Stimulated activated memory B cell treated with anti-CD40 and anti-IgM and Interleukin-4, amounts not matched to agents 10 μg/mL and 1 μg/mL and 100 μg/mL, for 72 hours (primary cell): ENCODE measurements around the gene FGD3.

Source experiments
- ATAC-seq: fragments of 150-1000 bp; cut with Tn5 transposase; 2 replicates; pipeline ENCODE4 v1.10.0; 2021
- H3K27ac Mint-ChIP-seq: one replicate; pipeline ENCODE4 v1.8.0; 2022; ENCODE audit warnings: mild to moderate bottlenecking, mixed read lengths
- H3K27me3 Mint-ChIP-seq: one replicate; pipeline ENCODE4 v1.8.0; 2022; ENCODE audit warnings: mixed read lengths
- H3K36me3 Mint-ChIP-seq: one replicate; pipeline ENCODE4 v1.8.0; 2022; ENCODE audit warnings: mixed read lengths
- H3K4me1 Mint-ChIP-seq: one replicate; pipeline ENCODE4 v1.8.0; 2022; ENCODE audit warnings: mixed read lengths
- H3K4me3 Mint-ChIP-seq: one replicate; pipeline ENCODE4 v1.8.0; 2022; ENCODE audit warnings: mild to moderate bottlenecking, moderate library complexity, mixed read lengths
- H3K9me3 Mint-ChIP-seq: one replicate; pipeline ENCODE4 v1.8.0; 2022; ENCODE audit warnings: mixed read lengths

Gene FGD3

GRCh38 chr9:93022721-93023520, 75.6 kb downstream of the FGD3 start:
- Mint-ChIP-seq H3K4me3 (no peak overlapping the region), H3K9me3 (no peaks in the 10 kb centered on the region), H3K27me3 (no peaks in the 10 kb centered on the region), H3K27ac (peak overlapping the region; percentile 26), H3K4me1 (peaks cover 39% of the 10 kb centered on the region), H3K36me3 (peaks cover 55% of the 10 kb centered on the region)
- ATAC-seq = no peak

- H3K27me3 Mint-ChIP-seq = no peaks in the 10 kb centered on the region
- no peak overlapping the region for H3K4me3 Mint-ChIP-seq
- H3K9me3 Mint-ChIP-seq = no peaks in the 10 kb centered on the region
- peaks cover 55% of the 10 kb centered on the region for H3K36me3 Mint-ChIP-seq
- no peak for ATAC-seq
- peaks cover 45% of the 10 kb centered on the region for H3K4me1 Mint-ChIP-seq
- peak overlapping the region; percentile 26 for H3K27ac Mint-ChIP-seq
Measured at GRCh38 chr9:93023521-93023815, 76.1 kb downstream of the FGD3 start.

GRCh38 chr9:93024646-93024910, 77.3 kb downstream of the FGD3 start:
- Mint-ChIP-seq H3K27me3 (no peaks in the 10 kb centered on the region), H3K4me3 (no peak overlapping the region), H3K27ac (peak overlapping the region; percentile 59), H3K36me3 (peaks cover 49% of the 10 kb centered on the region), H3K9me3 (no peaks in the 10 kb centered on the region), H3K4me1 (peaks cover 55% of the 10 kb centered on the region)
- ATAC-seq = no peak

GRCh38 chr9:93024986-93025630, 77.8 kb downstream of the FGD3 start:
- Mint-ChIP-seq H3K27ac (peak overlapping the region; percentile 59), H3K9me3 (no peaks in the 10 kb centered on the region), H3K27me3 (no peaks in the 10 kb centered on the region), H3K4me1 (peaks cover 57% of the 10 kb centered on the region), H3K36me3 (peaks cover 51% of the 10 kb centered on the region), H3K4me3 (no peak overlapping the region)
- ATAC-seq = no peak

GRCh38 chr9:93025736-93026135, 78.4 kb downstream of the FGD3 start:
- Mint-ChIP-seq H3K4me1 (peaks cover 60% of the 10 kb centered on the region), H3K27me3 (no peaks in the 10 kb centered on the region), H3K9me3 (peaks cover 2% of the 10 kb centered on the region), H3K27ac (peak overlapping the region; percentile 59), H3K36me3 (peaks cover 57% of the 10 kb centered on the region), H3K4me3 (no peak overlapping the region)
- ATAC-seq = no peak

- Mint-ChIP-seq H3K27me3 (no peaks in the 10 kb centered on the region), H3K36me3 (peaks cover 65% of the 10 kb centered on the region), H3K9me3 (peaks cover 4% of the 10 kb centered on the region), H3K4me1 (peaks cover 68% of the 10 kb centered on the region), H3K27ac (peak overlapping the region; percentile 91), H3K4me3 (no peak overlapping the region)
- ATAC-seq = no peak
Measured at GRCh38 chr9:93026640-93027039, 79.3 kb downstream of the FGD3 start.

GRCh38 chr9:93027750-93028149, 80.4 kb downstream of the FGD3 start:
- ATAC-seq = no peak
- H3K9me3 Mint-ChIP-seq = peaks cover 4% of the 10 kb centered on the region
- no peak overlapping the region for H3K4me3 Mint-ChIP-seq
- H3K27ac Mint-ChIP-seq = peak overlapping the region; percentile 91
- no peaks in the 10 kb centered on the region for H3K27me3 Mint-ChIP-seq
- H3K36me3 Mint-ChIP-seq = peaks cover 66% of the 10 kb centered on the region
- H3K4me1 Mint-ChIP-seq = peaks cover 73% of the 10 kb centered on the region

- H3K36me3 Mint-ChIP-seq = peaks cover 66% of the 10 kb centered on the region
- no peaks in the 10 kb centered on the region for H3K27me3 Mint-ChIP-seq
- H3K4me1 Mint-ChIP-seq = peaks cover 74% of the 10 kb centered on the region
- ATAC-seq = peak; percentile 84
- H3K4me3 Mint-ChIP-seq = peak overlapping the region; percentile 63
- peak overlapping the region; percentile 91 for H3K27ac Mint-ChIP-seq
- H3K9me3 Mint-ChIP-seq = peaks cover 4% of the 10 kb centered on the region
Measured at GRCh38 chr9:93028448-93029006, 81.2 kb downstream of the FGD3 start.

- H3K27ac Mint-ChIP-seq = peak overlapping the region; percentile 39
- H3K4me1 Mint-ChIP-seq = peaks cover 71% of the 10 kb centered on the region
- no peaks in the 10 kb centered on the region for H3K27me3 Mint-ChIP-seq
- H3K36me3 Mint-ChIP-seq = peaks cover 58% of the 10 kb centered on the region
- no peak for ATAC-seq
- H3K4me3 Mint-ChIP-seq = no peak overlapping the region
- H3K9me3 Mint-ChIP-seq = peaks cover 4% of the 10 kb centered on the region
Measured at GRCh38 chr9:93030642-93031628, 83.6 kb downstream of the FGD3 start.

GRCh38 chr9:93031629-93032430, 84.5 kb downstream of the FGD3 start:
- Mint-ChIP-seq H3K27ac (peak overlapping the region; percentile 39), H3K4me1 (peaks cover 75% of the 10 kb centered on the region), H3K27me3 (no peaks in the 10 kb centered on the region), H3K9me3 (peaks cover 4% of the 10 kb centered on the region), H3K36me3 (peaks cover 62% of the 10 kb centered on the region), H3K4me3 (no peak overlapping the region)
- no peak for ATAC-seq

GRCh38 chr9:93032545-93032944, 85.2 kb downstream of the FGD3 start:
- Mint-ChIP-seq H3K9me3 (peaks cover 4% of the 10 kb centered on the region), H3K4me1 (peaks cover 75% of the 10 kb centered on the region), H3K4me3 (no peak overlapping the region), H3K27ac (peak overlapping the region; percentile 53), H3K36me3 (peaks cover 59% of the 10 kb centered on the region), H3K27me3 (no peaks in the 10 kb centered on the region)
- ATAC-seq = no peak

- Mint-ChIP-seq H3K4me3 (no peak overlapping the region), H3K9me3 (peaks cover 4% of the 10 kb centered on the region), H3K36me3 (peaks cover 55% of the 10 kb centered on the region), H3K27ac (peak overlapping the region; percentile 53), H3K4me1 (peaks cover 75% of the 10 kb centered on the region), H3K27me3 (no peaks in the 10 kb centered on the region)
- no peak for ATAC-seq
Measured at GRCh38 chr9:93033531-93033930, 86.2 kb downstream of the FGD3 start.

- no peak overlapping the region for H3K4me3 Mint-ChIP-seq
- peaks cover 4% of the 10 kb centered on the region for H3K9me3 Mint-ChIP-seq
- no peak for ATAC-seq
- no peaks in the 10 kb centered on the region for H3K27me3 Mint-ChIP-seq
- H3K36me3 Mint-ChIP-seq = peaks cover 45% of the 10 kb centered on the region
- no peak overlapping the region for H3K27ac Mint-ChIP-seq
- H3K4me1 Mint-ChIP-seq = peaks cover 72% of the 10 kb centered on the region
Measured at GRCh38 chr9:93035106-93035660, 87.9 kb downstream of the FGD3 start.

GRCh38 chr9:93035821-93036351, 88.6 kb downstream of the FGD3 start:
- Mint-ChIP-seq H3K36me3 (peaks cover 38% of the 10 kb centered on the region), H3K27me3 (no peaks in the 10 kb centered on the region), H3K9me3 (peaks cover under 1% of the 10 kb centered on the region), H3K4me3 (no peak overlapping the region), H3K4me1 (peaks cover 68% of the 10 kb centered on the region), H3K27ac (peak overlapping the region; percentile 61)
- no peak for ATAC-seq
